ENCODE measurements around the gene PIP5K1C. TPM values are rescaled to one million over a fixed set of nuclear protein-coding genes. Genes with fewer than 3 reads are reported as not detected.

PIP5K1C gene
- total and polyA plus RNA-seq, 9 of the 15 experiments (the other 6 are each of a cell fraction or from before 2014, with no cell fraction given): 0.38 to 22.1 (median 4.1) TPM

DNA sequence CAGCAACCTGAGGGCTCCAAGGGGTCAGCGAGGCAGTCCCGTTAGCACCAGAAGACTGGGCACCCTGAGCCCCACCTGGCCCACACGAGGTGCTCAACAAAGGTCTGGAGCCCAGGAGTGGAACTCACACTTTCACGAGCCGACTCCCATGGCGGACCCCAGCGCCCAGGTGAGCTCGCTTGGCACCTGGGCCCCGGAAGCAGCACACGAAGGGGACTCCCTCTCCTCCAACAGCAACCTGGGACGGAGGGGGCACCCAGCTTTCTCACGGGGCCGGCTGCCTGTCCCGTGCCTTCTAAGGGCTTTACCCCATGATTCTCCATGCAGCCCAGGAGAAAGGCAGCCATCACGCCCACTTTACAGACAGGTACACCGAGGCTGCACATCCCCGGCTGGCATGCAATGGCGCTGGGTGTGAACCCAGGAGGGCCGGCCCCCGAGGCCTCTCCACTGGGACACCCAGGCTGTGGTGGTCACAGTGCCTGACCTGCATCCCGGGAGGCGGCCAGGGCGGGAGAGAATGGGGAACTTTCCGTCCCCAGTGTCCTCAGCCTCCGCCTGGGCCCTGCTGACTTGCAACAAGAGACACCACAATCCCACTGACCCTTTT lies 5.0 kb downstream of the PIP5K1C start:
- POLR2A ChIA-PET: interaction anchor here (0.9 to 1.5 kb wide), 3 partner anchors 9 to 22 kb away, joined by 3 read pairs; no protein-coding TSS in a partner anchor
- Histone ChIP-seq H3K27ac (ENCODE audit: extremely low read depth, low read depth, low read length) (no peak overlapping the region), H3K79me2 (ENCODE audit: control insufficient read depth, insufficient read depth, low read length) (peaks cover 85% of the 10 kb centered on the region), H3K4me3 (no peak overlapping the region), H3K9me3 (replicated peaks; ENCODE audit: control insufficient read depth, insufficient read depth, low read depth, low read length) (no peaks in the 10 kb centered on the region), H3K9ac (ENCODE audit: insufficient read depth in 1 of 2, low read depth in 2 of 2, low read length in 2 of 2) (no peak overlapping the region), H3K4me2 (ENCODE audit: insufficient read depth, low read length) (no peak overlapping the region), H3K4me1 (replicated peaks in 1 of 2; ENCODE audit: control insufficient read depth in 2 of 2, insufficient read depth in 2 of 2, low read length in 2 of 2) (peaks cover 10 to 87% of the 10 kb centered on the region in 2 experiments), H4K20me1 (replicated peaks; ENCODE audit: control insufficient read depth, insufficient read depth, low read length) (peaks cover 23% of the 10 kb centered on the region), H3K27me3 (ENCODE audit: control insufficient read depth in 2 of 2, insufficient read depth in 2 of 2, low read length in 2 of 2) (no peaks in the 10 kb centered on the region), H2AFZ (ENCODE audit: low read depth, low read length) (no peak overlapping the region), H3K36me3 (ENCODE audit: control insufficient read depth, insufficient read depth, low read length) (peaks cover 6% of the 10 kb centered on the region; the same call in 1 of the 3 replicates), H3K9me1 (ENCODE audit: control insufficient read depth, insufficient read depth, low read length) (peaks cover 7% of the 10 kb centered on the region)
- FAIRE-seq (no peak), DNase-seq (ENCODE audit: extremely low read depth in 1 of 4, low spot score in 3 of 4) (no peak), ATAC-seq (no peak)
- WGBS (ENCODE audit: insufficient coverage, low coverage, missing lambda C conversion rate): 88% methylated on average over 18 of the region's 25 CpGs
- CTCF ChIA-PET (ENCODE audit: low intra/inter-chr PET ratio): no interaction called here
- in situ Hi-C loops (cut with MboI) (no loop called here), intact Hi-C loops (cut with micrococcal nuclease) (no loop called here)
- BruUV-seq (replicated peaks): no TSS peak
- no peak for TF ChIP-seq POLR2AphosphoS2 (IDR thresholded peaks at IDR 0.05; ENCODE audit: low read length)
- no peak for TF ChIP-seq ZNF766 (CRISPR knock-in tag; conservative IDR thresholded peaks at IDR 0.05)
- no peak for TF ChIP-seq POLR2G (IDR thresholded peaks at IDR 0.05; ENCODE audit: low read depth, low read length)
- 0 out of 2 replicates have a peak, but pooled peaks have one; percentile 15 for TF ChIP-seq RBFOX2 (IDR thresholded peaks at IDR 0.05; ENCODE audit: low read depth, low read length)
- TF ChIP-seq THRAP3 (IDR thresholded peaks at IDR 0.05; ENCODE audit: borderline replicate concordance): no peak
- TF ChIP-seq, protein P1, sequence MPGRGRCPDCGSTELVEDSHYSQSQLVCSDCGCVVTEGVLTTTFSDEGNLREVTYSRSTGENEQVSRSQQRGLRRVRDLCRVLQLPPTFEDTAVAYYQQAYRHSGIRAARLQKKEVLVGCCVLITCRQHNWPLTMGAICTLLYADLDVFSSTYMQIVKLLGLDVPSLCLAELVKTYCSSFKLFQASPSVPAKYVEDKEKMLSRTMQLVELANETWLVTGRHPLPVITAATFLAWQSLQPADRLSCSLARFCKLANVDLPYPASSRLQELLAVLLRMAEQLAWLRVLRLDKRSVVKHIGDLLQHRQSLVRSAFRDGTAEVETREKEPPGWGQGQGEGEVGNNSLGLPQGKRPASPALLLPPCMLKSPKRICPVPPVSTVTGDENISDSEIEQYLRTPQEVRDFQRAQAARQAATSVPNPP (IDR thresholded peaks at IDR 0.05; ENCODE audit: borderline replicate concordance, insufficient read depth, insufficient read length): no peak
- no peak for TF ChIP-seq ZNF134 (CRISPR knock-in tag; conservative IDR thresholded peaks at IDR 0.05)
- no peak for TF ChIP-seq TAL1 (IDR thresholded peaks at IDR 0.05)
- no peak for TF ChIP-seq ID3 (CRISPR knock-in tag; IDR thresholded peaks at IDR 0.05)
- TF ChIP-seq ID3 (tag; IDR thresholded peaks at IDR 0.05): no peak
- 0 out of 4 replicates have a peak, but pooled peaks of 1 of the 2 experiments have one; percentile 37 for TF ChIP-seq RCOR1 (IDR thresholded peaks at IDR 0.05; ENCODE audit: borderline replicate concordance in 1 of 2, low read depth in 2 of 2, low read length in 2 of 2)
- no peak for TF ChIP-seq JUN (IDR thresholded peaks at IDR 0.05; ENCODE audit: borderline replicate concordance, low read depth, low read length)
- TF ChIP-seq JUN (CRISPR knock-in tag; IDR thresholded peaks at IDR 0.05; ENCODE audit: borderline replicate concordance): no peak
- TF ChIP-seq SRSF9 (IDR thresholded peaks at IDR 0.05; ENCODE audit: borderline replicate concordance, low read depth, low read length): no peak
- TF ChIP-seq ILF3 (IDR thresholded peaks at IDR 0.05; ENCODE audit: borderline replicate concordance): no peak
- TF ChIP-seq RBM25 (IDR thresholded peaks at IDR 0.05; ENCODE audit: low read depth, low read length, severe bottlenecking): peak; percentile 57
- TF ChIP-seq KDM1A (IDR thresholded peaks at IDR 0.05): peak in 1 of 2 experiments; percentile 41; a peak in 1 of 4 replicates
- TF ChIP-seq TCF7 (IDR thresholded peaks at IDR 0.05; ENCODE audit: borderline replicate concordance): no peak
- 0 out of 2 replicates have a peak, but pooled peaks have one; percentile 42 for TF ChIP-seq ADNP (tag; IDR thresholded peaks at IDR 0.05)
- no peak for TF ChIP-seq HIVEP1 (CRISPR knock-in tag; IDR thresholded peaks at IDR 0.05)
- peak; percentile 74; the same call in 1 of the 2 replicates for TF ChIP-seq BCOR (IDR thresholded peaks at IDR 0.05)
